GM19328 (cell line): ENCODE data around the gene IL11RA.
A peak's percentile ranks its signal among the peaks of the same experiment; 100 is the strongest.

Experiments
- ATAC-seq: cut with Tn5 transposase; IDR thresholded peaks from one replicate; pipeline ENCODE4 v1.9.1; 2021; ENCODE audit warnings: mild to moderate bottlenecking, moderate library complexity; ENCODE audit not compliant: unreplicated experiment

IL11RA gene

GRCh38 chr9:34651876-34652601, at the start of gene IL11RA:
Gene IL11RA (plus strand): TSS chr9:34652185. CDS start chr9:34655218, 3,033 bp downstream.
- no peak for ATAC-seq

- ATAC-seq, result peak; percentile 81
Measured at GRCh38 chr9:34603610-34604231, 48.3 kb upstream of the IL11RA start.

- ATAC-seq, result no peak
Measured at GRCh38 chr9:34606190-34606589, 45.8 kb upstream of the IL11RA start.

- no peak for ATAC-seq
Measured at GRCh38 chr9:34606905-34607304, 45.1 kb upstream of the IL11RA start.

GRCh38 chr9:34607331-34607730, 44.7 kb upstream of the IL11RA start:
- no peak for ATAC-seq

GRCh38 chr9:34610434-34611206, 41.4 kb upstream of the IL11RA start:
- ATAC-seq, result no peak

- no peak for ATAC-seq
Measured at GRCh38 chr9:34611251-34611810, 40.7 kb upstream of the IL11RA start.

- ATAC-seq, result peak; percentile 74
Measured at GRCh38 chr9:34611811-34612787, 39.9 kb upstream of the IL11RA start, which contains the start of gene RPP25L. Gene RPP25L (minus strand): TSS chr9:34612097. CDS start chr9:34611296, 801 bp downstream.

GRCh38 chr9:34612788-34613390, 39.1 kb upstream of the IL11RA start:
- ATAC-seq, result no peak

GRCh38 chr9:34615132-34615531, 36.9 kb upstream of the IL11RA start:
- no peak for ATAC-seq

GRCh38 chr9:34620061-34620994, 31.7 kb upstream of the IL11RA start, which contains the start of gene DCTN3:
Gene DCTN3 (minus strand): TSS chr9:34620495. CDS start chr9:34620464, 31 bp downstream.
- peak; percentile 96 for ATAC-seq

GRCh38 chr9:34623374-34624235, 28.4 kb upstream of the IL11RA start:
- no peak for ATAC-seq

GRCh38 chr9:34624475-34625185, 27.4 kb upstream of the IL11RA start:
- no peak for ATAC-seq

GRCh38 chr9:34625186-34625486, 26.8 kb upstream of the IL11RA start:
- no peak for ATAC-seq

GRCh38 chr9:34627716-34628655, 24.0 kb upstream of the IL11RA start:
- no peak for ATAC-seq
